ENCODE measurements around the gene LIPT2.

DNA sequence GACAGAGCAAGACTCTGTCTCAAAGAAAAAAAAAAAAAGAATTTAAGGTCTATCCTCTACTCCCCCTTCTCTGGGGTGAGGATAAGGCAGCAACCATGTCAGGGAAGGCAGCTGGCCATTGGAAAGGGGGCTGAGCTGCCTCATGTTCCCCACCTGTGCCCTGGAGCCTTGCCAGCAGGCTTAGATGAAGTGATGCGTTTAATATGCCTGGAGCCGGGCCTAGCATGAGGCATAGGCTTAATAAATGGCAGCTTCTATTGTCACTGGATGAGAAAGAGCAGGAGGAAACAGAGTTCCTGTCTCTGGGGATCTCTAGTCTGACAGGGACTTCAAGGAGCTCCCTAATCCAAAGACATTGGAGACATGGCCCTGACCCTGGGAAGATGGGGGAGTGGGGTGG is 23.0 kb downstream of the LIPT2 start:
- TF ChIP-seq, protein P1, sequence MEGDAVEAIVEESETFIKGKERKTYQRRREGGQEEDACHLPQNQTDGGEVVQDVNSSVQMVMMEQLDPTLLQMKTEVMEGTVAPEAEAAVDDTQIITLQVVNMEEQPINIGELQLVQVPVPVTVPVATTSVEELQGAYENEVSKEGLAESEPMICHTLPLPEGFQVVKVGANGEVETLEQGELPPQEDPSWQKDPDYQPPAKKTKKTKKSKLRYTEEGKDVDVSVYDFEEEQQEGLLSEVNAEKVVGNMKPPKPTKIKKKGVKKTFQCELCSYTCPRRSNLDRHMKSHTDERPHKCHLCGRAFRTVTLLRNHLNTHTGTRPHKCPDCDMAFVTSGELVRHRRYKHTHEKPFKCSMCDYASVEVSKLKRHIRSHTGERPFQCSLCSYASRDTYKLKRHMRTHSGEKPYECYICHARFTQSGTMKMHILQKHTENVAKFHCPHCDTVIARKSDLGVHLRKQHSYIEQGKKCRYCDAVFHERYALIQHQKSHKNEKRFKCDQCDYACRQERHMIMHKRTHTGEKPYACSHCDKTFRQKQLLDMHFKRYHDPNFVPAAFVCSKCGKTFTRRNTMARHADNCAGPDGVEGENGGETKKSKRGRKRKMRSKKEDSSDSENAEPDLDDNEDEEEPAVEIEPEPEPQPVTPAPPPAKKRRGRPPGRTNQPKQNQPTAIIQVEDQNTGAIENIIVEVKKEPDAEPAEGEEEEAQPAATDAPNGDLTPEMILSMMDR (IDR thresholded peaks at IDR 0.05): no peak
- TF ChIP-seq POLR2AphosphoS5 (IDR thresholded peaks at IDR 0.05) (no peak), POLR2A (IDR thresholded peaks at IDR 0.05) (no peak)

Data from sigmoid colon (tissue), 4 donors.